22Rv1 (cell line): ENCODE measurements around the gene PDGFA.

Experiments
- H3K27ac ChIP-seq: fragments of 450-650 bp; 2 replicates; pipeline ENCODE4 v1.5.1; 2017
- ZFX ChIP-seq: fragments of 450-650 bp; IDR thresholded peaks from 2 replicates; pipeline ENCODE4 v1.6.1; 2017; ENCODE audit warnings: antibody characterized with exemption, borderline replicate concordance
- TF ChIP-seq, protein P1 (sequence below): fragments of 450-650 bp; IDR thresholded peaks from 2 replicates; pipeline ENCODE4 v1.5.1; 2017; ENCODE audit warnings: mild to moderate bottlenecking

PDGFA gene

DNA sequence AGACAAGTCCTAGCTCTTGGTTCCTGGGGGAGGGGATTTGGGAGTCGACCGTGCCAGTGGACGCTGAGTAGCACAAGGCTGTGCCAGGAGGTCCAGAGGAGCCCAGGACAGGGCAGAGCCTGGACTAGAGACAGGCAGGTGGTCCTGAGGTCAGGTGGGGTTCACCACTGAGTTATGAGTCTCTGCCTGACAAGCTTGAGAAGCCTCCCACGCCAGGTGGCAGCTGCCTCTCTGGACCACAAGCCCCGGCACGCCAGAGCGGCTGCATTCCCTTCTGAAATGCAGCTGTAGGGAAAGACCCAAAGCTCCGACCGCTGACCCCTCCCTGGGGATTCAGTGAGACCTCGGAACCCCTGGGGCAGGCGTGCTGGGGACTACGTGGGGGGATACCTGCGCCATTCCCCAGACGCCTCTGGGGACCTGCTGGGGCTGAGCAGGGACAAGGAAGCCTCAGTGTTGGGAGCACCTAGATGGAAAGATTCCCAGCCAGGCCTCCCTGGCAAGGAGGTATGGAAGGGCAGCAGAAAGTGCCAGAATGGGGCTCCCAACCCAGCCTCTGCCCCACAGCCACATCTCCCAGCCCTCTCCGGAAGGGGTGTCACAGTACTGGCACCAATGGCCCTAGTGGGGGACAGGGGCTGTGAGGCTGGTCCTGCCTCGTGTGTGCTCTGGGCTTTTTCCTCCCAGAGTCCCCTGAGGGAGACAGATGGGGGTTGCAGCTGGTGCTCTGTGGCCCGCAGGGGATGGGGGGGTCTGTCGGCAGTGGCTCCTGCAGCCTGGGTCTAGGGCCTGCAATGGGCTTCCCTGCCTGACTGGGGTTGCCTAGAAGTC, 29.0 kb downstream of the PDGFA start:
- TF ChIP-seq, protein P1, sequence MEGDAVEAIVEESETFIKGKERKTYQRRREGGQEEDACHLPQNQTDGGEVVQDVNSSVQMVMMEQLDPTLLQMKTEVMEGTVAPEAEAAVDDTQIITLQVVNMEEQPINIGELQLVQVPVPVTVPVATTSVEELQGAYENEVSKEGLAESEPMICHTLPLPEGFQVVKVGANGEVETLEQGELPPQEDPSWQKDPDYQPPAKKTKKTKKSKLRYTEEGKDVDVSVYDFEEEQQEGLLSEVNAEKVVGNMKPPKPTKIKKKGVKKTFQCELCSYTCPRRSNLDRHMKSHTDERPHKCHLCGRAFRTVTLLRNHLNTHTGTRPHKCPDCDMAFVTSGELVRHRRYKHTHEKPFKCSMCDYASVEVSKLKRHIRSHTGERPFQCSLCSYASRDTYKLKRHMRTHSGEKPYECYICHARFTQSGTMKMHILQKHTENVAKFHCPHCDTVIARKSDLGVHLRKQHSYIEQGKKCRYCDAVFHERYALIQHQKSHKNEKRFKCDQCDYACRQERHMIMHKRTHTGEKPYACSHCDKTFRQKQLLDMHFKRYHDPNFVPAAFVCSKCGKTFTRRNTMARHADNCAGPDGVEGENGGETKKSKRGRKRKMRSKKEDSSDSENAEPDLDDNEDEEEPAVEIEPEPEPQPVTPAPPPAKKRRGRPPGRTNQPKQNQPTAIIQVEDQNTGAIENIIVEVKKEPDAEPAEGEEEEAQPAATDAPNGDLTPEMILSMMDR = no peak
- TF ChIP-seq ZFX = no peak
- no peak overlapping the region for H3K27ac ChIP-seq

- no peak overlapping the region for H3K27ac ChIP-seq
- no peak for TF ChIP-seq ZFX
- TF ChIP-seq, protein P1 = no peak
Observed at GRCh38 chr7:489876-490275, 29.8 kb downstream of the PDGFA start.

DNA sequence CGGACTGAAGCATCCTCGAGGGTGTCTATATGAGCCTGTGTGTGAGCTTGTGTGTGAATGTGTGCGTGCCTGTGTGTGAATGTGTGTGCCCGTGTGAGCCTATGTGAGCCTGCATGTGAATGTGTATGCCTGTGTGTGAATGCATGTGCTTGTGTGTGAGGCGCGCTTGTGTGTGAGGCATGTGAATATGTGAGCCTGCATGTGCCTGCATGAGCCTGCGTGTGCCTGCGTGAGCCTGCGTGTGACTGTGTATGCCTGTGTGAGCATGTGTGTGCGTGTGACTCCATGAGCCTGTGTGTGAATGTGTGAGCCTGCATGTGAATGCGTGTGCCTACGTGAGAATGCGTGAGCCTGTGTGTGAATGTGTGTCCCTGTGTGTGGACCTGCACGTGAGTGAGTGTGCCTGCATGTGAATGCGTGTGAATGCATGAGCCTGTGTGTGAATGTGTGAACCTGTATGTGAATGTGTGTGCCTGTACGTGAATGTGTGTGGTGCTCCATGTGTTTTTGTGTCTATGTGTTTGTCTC, 33.4 kb downstream of the PDGFA start:
- H3K27ac ChIP-seq = no peak overlapping the region
- TF ChIP-seq ZFX = no peak

GRCh38 chr7:485188-486081, 34.2 kb downstream of the PDGFA start:
- TF ChIP-seq, protein P1 = no peak
- TF ChIP-seq ZFX = no peak
- H3K27ac ChIP-seq = no peak overlapping the region

- no peak overlapping the region for H3K27ac ChIP-seq
- TF ChIP-seq, protein P1 = no peak
- no peak for TF ChIP-seq ZFX
Observed at GRCh38 chr7:484356-485101, 35.1 kb downstream of the PDGFA start.

DNA sequence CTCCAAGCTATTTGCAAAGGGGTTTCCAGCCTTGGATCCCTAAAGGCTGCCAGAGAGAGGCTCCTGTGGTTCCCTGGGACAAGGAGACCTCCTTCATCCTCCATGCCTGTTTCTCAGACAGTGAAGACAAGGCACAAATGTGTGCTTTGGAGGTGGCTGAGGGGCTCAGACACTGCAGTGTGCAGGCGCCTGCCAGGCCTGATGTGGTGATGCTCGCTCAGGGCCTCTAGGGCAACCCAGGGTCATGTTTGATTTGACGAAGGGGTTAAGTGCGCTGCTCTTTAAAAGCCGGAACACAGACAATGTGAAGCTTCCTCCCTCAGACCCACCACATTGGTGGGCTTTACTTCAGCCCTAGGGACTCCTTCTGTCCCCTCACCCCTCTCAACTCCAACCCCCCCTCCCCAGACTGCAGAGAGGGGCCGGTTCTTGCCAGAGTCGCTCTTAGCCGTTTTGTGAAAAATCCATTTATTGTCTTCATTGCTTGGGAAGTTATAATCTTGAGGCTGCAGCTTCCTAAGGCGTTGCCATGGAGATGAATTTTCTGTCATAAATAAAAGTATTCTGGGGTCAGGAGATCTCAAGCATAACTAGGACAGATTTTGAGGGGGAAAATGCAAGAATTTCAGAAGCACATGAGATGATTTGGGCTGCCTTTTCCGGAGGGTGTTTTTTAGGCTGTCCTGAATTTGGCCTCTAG, 35.8 kb downstream of the PDGFA start:
- no peak overlapping the region for H3K27ac ChIP-seq
- TF ChIP-seq, protein P1 = no peak
- TF ChIP-seq ZFX = no peak
